ENCODE measurements around the gene SPRN.
"Not testable (repeated sequence)": the region's sequence is repeated elsewhere in the genome, so short reads cannot be mapped to it uniquely, and the experiment has no call there.

Gene SPRN

DNA sequence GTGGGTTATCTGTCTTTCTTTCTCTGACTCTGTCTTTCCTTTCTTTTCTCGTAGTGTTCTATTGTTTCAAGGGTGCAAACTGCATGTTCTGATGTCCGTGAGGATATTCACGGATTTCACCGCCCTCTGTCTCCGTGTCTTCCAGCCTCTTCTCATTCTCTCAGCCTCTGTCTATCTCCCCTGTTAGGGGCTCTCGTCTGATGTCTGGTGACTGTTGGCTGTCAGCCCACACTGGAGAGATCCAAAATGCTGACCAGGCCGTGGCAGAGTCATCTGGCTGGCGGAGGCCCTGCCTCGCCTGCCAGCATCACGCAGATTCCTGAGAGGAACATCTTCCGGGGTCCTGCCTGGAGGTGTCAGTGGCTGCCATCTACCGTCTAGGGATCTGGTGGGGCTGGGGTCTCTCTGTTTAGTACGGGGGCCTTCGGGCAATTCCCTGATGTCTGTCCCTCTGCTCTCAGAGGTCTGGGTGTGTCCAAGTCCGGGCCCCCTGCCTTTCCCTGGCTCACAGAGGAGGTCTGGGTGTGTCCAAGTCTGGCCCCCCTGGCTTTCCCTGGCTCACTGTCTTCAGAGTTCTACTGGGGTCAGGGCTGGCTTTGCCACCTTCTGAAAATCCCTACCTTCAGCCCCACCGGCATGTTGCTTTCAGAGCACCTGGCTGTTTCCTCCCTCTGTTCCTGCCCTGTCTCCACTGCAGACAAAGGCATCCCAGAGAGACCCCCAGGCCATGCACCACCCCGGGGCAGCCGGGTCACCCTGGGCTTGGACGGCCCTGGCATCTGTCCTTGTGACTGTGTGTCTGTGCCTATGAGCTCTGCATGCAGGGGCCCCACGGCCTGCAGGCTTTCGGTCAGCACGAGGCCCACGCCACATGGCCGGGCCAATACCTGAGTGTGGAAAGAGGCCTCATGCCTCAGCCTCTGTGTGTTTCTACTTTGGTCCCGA, 15.4 kb upstream of the SPRN start:
- DNase-seq: no peak

GRCh38 chr10:133438711-133439273, 14.4 kb upstream of the SPRN start:
- DNase-seq: peak; percentile 29

- not testable (repeated sequence) for DNase-seq
These were observed 8.4 kb upstream of the SPRN start for GRCh38 chr10:133432789-133433188.

DNA sequence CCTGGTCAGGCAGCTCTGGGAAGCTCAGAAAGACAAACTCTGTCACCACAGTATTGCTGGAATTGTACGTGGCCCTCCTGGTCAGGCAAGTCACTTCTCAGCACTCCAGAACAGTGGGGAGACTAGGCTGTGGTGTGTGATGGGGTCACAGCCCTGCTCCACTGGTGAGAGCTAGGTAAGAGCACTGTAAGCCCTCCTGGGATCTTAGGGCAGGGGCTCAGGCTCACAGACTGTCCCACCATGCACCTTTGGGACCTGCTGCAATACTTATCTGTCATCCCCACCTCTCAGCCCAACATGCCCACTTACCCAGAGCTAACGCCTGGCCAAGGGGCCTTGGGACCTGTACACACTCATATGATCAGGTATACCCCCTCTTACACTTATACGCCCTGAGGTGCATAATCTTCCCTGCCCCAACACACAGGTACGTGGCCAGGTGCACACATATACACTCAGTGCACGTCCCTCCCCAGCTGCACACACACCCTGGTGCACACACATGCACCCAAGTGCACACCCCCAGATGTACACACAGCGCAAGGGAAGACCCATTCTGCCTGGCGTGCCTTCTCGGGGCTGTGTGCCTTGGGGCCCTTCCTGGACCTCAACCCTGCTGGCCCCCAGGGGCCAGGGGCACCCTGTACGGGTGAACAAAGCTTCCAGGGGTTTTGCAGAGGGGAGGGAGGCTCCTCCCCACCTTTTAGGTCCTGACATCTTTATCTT, 7.6 kb upstream of the SPRN start:
- DNase-seq: not testable (repeated sequence)

DNA sequence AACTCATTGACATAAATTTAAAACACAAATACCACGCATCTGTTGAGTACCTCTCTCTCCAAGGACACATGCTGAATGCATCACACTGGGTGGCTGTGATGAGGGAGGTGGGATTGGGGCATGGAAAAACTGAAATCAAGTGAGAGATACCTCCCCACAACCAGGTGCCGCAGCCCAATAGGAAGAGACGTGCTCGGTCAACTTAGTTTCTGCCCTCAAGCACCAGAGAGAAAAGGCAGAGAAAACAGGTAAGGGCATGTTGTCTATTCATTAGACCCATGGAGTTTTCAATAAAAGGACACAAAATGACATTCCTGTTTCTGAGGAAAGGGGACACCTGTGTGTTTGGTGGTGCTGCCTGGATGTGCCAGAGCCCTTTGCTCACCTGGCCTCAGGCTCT, 5.1 kb upstream of the SPRN start:
- DNase-seq: not testable (repeated sequence)

GRCh38 chr10:133424102-133424501, 323 bp downstream of the SPRN start:
- not testable (repeated sequence) for DNase-seq

DNA sequence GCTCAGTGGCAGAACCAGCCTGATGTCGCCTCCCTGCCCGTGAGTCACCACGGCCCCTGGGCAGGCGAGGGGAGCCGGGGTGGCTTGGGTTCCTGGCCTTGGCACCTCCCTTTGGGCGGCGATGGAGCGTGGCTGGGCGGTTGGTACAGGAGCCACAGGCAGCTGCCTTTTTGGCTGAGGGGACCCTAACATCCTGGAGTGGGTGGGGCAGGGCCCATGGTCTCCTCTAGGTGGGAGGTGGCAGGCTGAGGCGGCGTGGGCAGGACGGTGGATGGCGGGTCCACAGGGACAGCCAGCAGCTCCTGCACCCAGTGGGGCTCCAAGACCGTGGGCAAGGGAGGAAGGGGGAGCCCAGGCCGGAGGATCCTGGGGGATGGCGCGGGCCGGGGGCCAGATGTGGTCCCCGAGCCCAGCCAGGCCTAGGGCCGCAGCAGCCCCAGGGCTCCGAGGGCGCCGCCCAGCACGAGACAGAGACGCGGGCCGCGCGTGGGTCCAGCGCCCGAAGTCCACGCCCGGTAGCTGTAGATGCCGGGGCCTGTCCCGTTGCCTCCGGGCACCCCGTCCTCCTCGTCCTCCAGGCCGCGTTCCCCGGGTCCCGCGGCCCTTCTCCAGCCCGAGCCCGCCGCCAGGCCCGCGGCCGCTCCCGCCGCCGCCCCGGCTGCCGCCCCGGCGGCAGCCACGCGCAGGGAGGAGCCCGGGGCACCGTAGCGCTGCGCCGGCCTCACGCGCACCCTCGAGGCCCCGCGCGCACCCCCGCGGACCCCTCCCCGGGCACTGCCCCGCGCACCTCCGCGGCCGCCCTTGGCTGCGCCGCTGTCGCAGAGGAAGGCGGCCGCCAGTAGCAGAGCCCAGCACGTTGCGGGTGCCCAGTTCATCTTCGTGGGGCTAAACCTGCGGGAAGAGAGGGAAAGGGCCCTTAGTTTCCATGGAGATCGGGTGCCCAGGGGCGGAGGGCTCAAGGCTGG, 1.3 kb downstream of the SPRN start:
- no peak for DNase-seq

DNA sequence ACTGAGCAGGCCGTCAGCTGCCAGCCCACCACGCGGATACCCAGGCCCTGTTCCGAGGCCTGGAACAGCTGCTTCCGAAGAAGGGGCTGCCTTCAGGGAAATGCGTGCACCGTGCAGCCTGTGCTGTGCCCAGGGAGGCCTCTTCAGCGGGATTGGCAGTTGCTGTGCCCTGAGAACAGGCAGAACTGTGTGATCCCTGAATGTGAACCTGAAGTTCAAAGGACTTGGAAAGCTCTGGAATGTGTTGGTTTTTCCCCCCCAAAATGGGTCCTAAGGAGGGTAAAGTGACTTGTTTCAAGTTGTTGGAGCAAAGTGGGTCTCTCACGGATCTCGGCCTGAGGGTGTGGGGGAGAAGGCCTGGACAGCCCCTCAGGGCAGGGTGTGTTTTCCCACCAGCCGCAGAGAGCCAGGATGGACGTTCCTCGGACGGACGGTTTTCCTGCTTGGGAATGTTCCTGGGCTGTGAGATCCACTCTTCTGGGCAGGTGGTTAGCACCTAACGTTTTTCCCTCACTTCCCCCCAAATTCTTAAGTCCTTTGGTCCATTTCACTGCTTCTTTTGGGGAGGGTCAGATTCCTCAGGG, 2.1 kb downstream of the SPRN start:
- DNase-seq: no peak

GRCh38 chr10:133421336-133422222, 2.8 kb downstream of the SPRN start:
- DNase-seq: no peak

GRCh38 chr10:133420579-133420978, 3.8 kb downstream of the SPRN start:
- no peak for DNase-seq

GRCh38 chr10:133420028-133420427, 4.4 kb downstream of the SPRN start:
- no peak for DNase-seq

GRCh38 chr10:133419211-133419950, 5.0 kb downstream of the SPRN start:
- no peak for DNase-seq

GRCh38 chr10:133418289-133418993, 6.0 kb downstream of the SPRN start:
- no peak for DNase-seq

- DNase-seq: no peak
These were observed 8.7 kb downstream of the SPRN start for GRCh38 chr10:133415752-133416151.

DNA sequence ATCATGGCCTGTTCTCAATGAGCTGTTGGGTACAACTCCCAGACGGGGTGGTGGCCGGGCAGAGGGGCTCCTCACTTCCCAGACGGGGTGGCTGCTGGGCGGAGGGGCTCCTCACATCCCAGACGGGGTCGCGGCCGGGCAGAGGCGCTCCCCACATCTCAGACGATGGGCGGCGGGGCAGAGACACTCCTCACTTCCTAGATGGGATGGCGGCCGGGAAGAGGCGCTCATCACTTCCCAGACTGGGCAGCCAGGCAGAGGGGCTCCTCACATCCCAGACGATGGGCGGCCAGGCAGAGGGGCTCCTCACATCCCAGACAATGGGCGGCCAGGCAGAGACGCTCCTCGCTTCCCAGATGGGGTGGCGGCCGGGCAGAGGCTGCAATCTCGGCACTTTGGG, 10.0 kb downstream of the SPRN start:
- DNase-seq: not testable (repeated sequence)

DNA sequence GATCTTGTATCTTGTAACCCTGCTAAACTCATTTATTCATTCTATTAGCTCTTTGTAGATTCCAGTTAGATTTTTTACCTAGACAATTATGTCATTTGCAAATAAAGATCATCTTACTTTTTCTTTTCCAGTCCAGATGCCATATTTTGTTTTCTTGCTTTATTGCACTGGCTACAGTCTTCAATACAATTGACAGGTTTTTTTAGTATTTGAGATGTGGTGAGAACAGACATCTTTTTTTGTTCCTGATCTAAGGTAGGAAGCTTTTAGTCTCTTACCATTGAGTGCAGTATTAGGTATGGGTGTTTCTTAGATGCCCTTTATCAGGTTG, 12.1 kb downstream of the SPRN start:
- DNase-seq: no peak

GRCh38 chr10:133411523-133412380, 12.7 kb downstream of the SPRN start:
- DNase-seq: no peak

DNA sequence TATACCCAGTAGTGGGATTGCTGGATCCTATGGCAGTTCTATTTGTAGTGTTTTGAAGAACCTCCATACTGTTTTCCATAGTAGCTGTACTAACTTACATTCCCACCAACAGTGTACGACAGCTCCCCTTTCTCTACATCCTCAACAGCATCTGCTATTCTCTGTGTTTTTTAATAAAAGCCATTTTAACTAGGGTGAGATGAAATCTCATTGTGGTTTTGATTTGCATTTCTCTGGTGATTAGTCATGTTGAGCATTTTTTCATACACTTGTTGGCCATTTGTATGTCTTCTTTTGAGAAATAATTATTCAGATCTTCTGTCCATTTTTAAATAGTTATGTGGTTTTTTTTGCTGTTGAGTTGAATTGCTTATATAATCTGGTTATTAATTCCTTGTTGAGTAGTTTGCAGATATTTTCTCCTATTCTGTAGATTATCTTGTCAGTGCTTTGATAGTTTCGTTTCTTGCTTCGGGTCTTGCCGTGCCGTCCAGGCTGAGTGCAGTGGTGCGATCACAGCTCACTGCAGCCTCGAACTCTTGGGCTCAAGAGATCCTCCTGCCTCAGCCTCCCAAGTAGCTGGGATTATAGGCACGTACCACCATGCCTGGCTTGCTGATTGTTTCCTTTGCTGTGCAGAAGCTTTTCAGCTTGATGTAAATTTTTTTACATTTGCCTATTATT, 18.4 kb downstream of the SPRN start:
- DNase-seq: no peak

All from GF-D8 (cell line).